Choroid plexus epithelial cell (primary cell): ENCODE results near the gene SOX21.

Experiments used
- DNase-seq: peaks from one replicate; pipeline ENCODE4 v3.0.0-alpha.2; 2010; ENCODE audit warnings: low read depth
- H3K4me3 ChIP-seq: 2 replicates; pipeline ENCODE4 v1.5.1; 2011; ENCODE audit warnings: low read depth, mild to moderate bottlenecking, control low read depth, low read length, moderate library complexity
- TF ChIP-seq, protein P1 (sequence below): conservative IDR thresholded peaks from 2 replicates; pipeline ENCODE4 v1.5.1; 2011; ENCODE audit warnings: low read depth, mild to moderate bottlenecking, control low read depth, inconsistent platforms, low read length, moderate library complexity

SOX21 gene

DNA sequence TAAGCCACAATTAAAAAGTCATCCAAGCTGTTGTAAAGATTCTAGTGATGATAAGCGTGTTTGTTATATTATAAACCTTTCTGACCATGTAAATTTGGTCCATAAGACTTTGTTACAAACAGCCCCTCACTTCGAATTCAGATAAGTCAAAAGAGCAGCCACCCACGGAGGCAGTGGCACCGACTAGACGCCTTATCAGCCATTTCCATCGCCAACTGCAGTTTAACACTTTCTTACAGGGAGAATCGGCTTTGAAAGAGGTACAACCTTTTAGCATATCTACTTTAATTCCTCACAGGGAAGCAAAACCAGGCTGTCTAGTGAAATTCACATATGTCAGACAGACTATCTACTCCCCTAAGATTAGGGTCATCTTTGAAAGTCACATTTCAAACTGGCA, 47.5 kb downstream of the SOX21 start:
- DNase-seq = no peak
- TF ChIP-seq, protein P1, sequence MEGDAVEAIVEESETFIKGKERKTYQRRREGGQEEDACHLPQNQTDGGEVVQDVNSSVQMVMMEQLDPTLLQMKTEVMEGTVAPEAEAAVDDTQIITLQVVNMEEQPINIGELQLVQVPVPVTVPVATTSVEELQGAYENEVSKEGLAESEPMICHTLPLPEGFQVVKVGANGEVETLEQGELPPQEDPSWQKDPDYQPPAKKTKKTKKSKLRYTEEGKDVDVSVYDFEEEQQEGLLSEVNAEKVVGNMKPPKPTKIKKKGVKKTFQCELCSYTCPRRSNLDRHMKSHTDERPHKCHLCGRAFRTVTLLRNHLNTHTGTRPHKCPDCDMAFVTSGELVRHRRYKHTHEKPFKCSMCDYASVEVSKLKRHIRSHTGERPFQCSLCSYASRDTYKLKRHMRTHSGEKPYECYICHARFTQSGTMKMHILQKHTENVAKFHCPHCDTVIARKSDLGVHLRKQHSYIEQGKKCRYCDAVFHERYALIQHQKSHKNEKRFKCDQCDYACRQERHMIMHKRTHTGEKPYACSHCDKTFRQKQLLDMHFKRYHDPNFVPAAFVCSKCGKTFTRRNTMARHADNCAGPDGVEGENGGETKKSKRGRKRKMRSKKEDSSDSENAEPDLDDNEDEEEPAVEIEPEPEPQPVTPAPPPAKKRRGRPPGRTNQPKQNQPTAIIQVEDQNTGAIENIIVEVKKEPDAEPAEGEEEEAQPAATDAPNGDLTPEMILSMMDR = no peak
- no peak overlapping the region for H3K4me3 ChIP-seq

- DNase-seq = no peak
- no peak overlapping the region for H3K4me3 ChIP-seq
- TF ChIP-seq, protein P1 = no peak
Observed at GRCh38 chr13:94662274-94662945, 49.9 kb downstream of the SOX21 start.

GRCh38 chr13:94661406-94661805, 50.9 kb downstream of the SOX21 start:
- no peak overlapping the region for H3K4me3 ChIP-seq
- no peak for DNase-seq
- TF ChIP-seq, protein P1 = no peak

DNA sequence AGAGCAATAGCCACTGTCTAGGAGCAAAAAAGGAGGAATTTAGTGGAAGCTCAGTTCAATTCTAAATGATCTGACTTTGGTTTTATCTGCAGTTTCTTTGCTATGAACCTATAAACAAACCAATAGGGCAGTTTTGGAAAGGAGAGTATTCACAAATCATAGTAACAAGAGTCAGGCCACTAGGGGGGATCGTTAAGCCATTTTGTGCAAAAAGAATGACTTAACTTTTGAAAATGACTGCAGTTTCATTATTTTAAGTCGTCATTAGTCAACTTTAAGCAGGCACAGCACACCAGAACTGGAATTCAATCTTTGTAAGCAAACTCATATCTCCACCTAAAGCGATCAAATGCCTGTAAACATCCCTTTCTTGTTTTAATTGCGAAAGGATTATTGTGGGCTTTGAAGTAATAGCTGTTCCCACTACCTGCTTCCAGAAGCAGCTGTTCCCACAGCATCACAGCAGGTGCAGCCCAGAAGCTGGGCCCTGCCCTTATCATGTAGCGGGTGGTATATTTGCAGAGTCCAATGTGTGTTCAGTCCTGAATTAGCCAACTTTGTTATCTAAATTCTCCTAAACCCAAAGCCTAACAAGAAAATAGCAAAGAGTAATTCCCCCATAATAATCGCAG, 51.5 kb downstream of the SOX21 start:
- peak; percentile 54 for DNase-seq
- no peak overlapping the region for H3K4me3 ChIP-seq
- TF ChIP-seq, protein P1 = peak; percentile 52
